ACC112 (cell line): Measurements from ENCODE around the gene OTOG.

Source experiments
- H2AFZ ChIP-seq: fragments of 200-600 bp; sonication (generic); one replicate; pipeline ENCODE4 v1.6.0; 2017; ENCODE audit warnings: antibody characterized with exemption, low read length; ENCODE audit not compliant: unreplicated experiment
- H3K27ac ChIP-seq: fragments of 200-600 bp; sonication (generic); 2 replicates; pipeline ENCODE4 v1.5.1; 2014; ENCODE audit warnings: low read depth, mild to moderate bottlenecking, antibody characterized with exemption, low read length, moderate library complexity
- H3K27me3 ChIP-seq: fragments of 200-600 bp; sonication (generic); 2 replicates; pipeline ENCODE4 v1.6.1; 2014; ENCODE audit warnings: mild to moderate bottlenecking, antibody characterized with exemption, low read length, moderate library complexity, mixed read lengths; ENCODE audit not compliant: insufficient read depth
- H3K36me3 ChIP-seq: fragments of 200-600 bp; sonication (generic); 2 replicates; pipeline ENCODE4 v1.6.1; 2016; ENCODE audit warnings: mild to moderate bottlenecking, antibody characterized with exemption, low read length, moderate library complexity, mixed read lengths; ENCODE audit not compliant: insufficient read depth
- H3K4me1 ChIP-seq: fragments of 200-600 bp; sonication (generic); one replicate; pipeline ENCODE4 v1.6.1; 2016; ENCODE audit warnings: low read length, mixed read lengths; ENCODE audit not compliant: insufficient read depth, unreplicated experiment, control insufficient read depth
- H3K4me3 ChIP-seq: fragments of 200-600 bp; sonication (generic); 2 replicates; pipeline ENCODE4 v1.5.1; 2014; ENCODE audit warnings: mild to moderate bottlenecking, low read depth, low read length
- H3K79me2 ChIP-seq: fragments of 200-600 bp; sonication (generic); one replicate; pipeline ENCODE4 v1.6.0; 2016; ENCODE audit warnings: low read length; ENCODE audit not compliant: control insufficient read depth, unreplicated experiment, insufficient read depth

OTOG gene

GRCh38 chr11:17691550-17691949 is 144.5 kb downstream of the OTOG start:
- no peaks in the 10 kb centered on the region for H3K4me1 ChIP-seq
- peaks cover 99% of the 10 kb centered on the region for H3K27me3 ChIP-seq
- no peak overlapping the region for H3K4me3 ChIP-seq
- H3K36me3 ChIP-seq, result no peaks in the 10 kb centered on the region
- H3K27ac ChIP-seq, result no peak overlapping the region
- H3K79me2 ChIP-seq, result no peaks in the 10 kb centered on the region
- no peak overlapping the region for H2AFZ ChIP-seq

GRCh38 chr11:17691976-17692375 is 144.9 kb downstream of the OTOG start:
- Histone ChIP-seq H3K36me3 (no peaks in the 10 kb centered on the region), H3K4me3 (no peak overlapping the region), H3K79me2 (no peaks in the 10 kb centered on the region), H2AFZ (no peak overlapping the region), H3K27me3 (peaks cover 99% of the 10 kb centered on the region), H3K4me1 (no peaks in the 10 kb centered on the region), H3K27ac (no peak overlapping the region)

GRCh38 chr11:17692931-17693330 is 145.9 kb downstream of the OTOG start:
- H3K4me3 ChIP-seq, result no peak overlapping the region
- H3K79me2 ChIP-seq, result no peaks in the 10 kb centered on the region
- H2AFZ ChIP-seq, result no peak overlapping the region
- no peaks in the 10 kb centered on the region for H3K4me1 ChIP-seq
- no peaks in the 10 kb centered on the region for H3K36me3 ChIP-seq
- H3K27me3 ChIP-seq, result peaks cover 100% of the 10 kb centered on the region
- no peak overlapping the region for H3K27ac ChIP-seq

- Histone ChIP-seq H3K36me3 (no peaks in the 10 kb centered on the region), H3K79me2 (no peaks in the 10 kb centered on the region), H3K4me3 (no peak overlapping the region), H2AFZ (no peak overlapping the region), H3K27me3 (peaks cover 99% of the 10 kb centered on the region), H3K27ac (no peak overlapping the region), H3K4me1 (no peaks in the 10 kb centered on the region)
Observed at GRCh38 chr11:17693531-17693930, 146.5 kb downstream of the OTOG start.

GRCh38 chr11:17694494-17695110 is 147.5 kb downstream of the OTOG start:
- H3K79me2 ChIP-seq, result no peaks in the 10 kb centered on the region
- H3K27me3 ChIP-seq, result peaks cover 90% of the 10 kb centered on the region
- no peaks in the 10 kb centered on the region for H3K36me3 ChIP-seq
- no peaks in the 10 kb centered on the region for H3K4me1 ChIP-seq
- no peak overlapping the region for H3K27ac ChIP-seq
- H3K4me3 ChIP-seq, result no peak overlapping the region
- no peak overlapping the region for H2AFZ ChIP-seq

- Histone ChIP-seq H3K27me3 (peaks cover 79% of the 10 kb centered on the region), H3K27ac (no peak overlapping the region), H3K4me3 (no peak overlapping the region)
Observed at GRCh38 chr11:17695454-17696441, 148.7 kb downstream of the OTOG start.

GRCh38 chr11:17696741-17697140 is 149.7 kb downstream of the OTOG start:
- H2AFZ ChIP-seq, result no peak overlapping the region
- no peak overlapping the region for H3K27ac ChIP-seq
- H3K36me3 ChIP-seq, result no peaks in the 10 kb centered on the region
- no peaks in the 10 kb centered on the region for H3K4me1 ChIP-seq
- no peaks in the 10 kb centered on the region for H3K79me2 ChIP-seq
- peaks cover 69% of the 10 kb centered on the region for H3K27me3 ChIP-seq
- H3K4me3 ChIP-seq, result no peak overlapping the region

More at GRCh38 chr11:17695454-17696441, 148.7 kb downstream of the OTOG start:
- H3K79me2 ChIP-seq, result no peaks in the 10 kb centered on the region
- no peaks in the 10 kb centered on the region for H3K36me3 ChIP-seq
- H3K4me1 ChIP-seq, result no peaks in the 10 kb centered on the region
- H2AFZ ChIP-seq, result no peak overlapping the region
